ENCODE measurements around the gene ZBTB8A.

Gene ZBTB8A

GRCh38 chr1:32538887-32539583 lies at the start of gene ZBTB8A:
ZBTB8A (plus strand) TSS chr1:32539427; CDS start chr1:32592932, 53,505 bp downstream.
- CTCF ChIA-PET = interaction anchor here (0.8 kb wide), 1 partner anchor 18 kb away, joined by 5 read pairs; no protein-coding TSS in a partner anchor
- peak; percentile 68 for DNase-seq (ENCODE audit: extremely low spot score)

DNA sequence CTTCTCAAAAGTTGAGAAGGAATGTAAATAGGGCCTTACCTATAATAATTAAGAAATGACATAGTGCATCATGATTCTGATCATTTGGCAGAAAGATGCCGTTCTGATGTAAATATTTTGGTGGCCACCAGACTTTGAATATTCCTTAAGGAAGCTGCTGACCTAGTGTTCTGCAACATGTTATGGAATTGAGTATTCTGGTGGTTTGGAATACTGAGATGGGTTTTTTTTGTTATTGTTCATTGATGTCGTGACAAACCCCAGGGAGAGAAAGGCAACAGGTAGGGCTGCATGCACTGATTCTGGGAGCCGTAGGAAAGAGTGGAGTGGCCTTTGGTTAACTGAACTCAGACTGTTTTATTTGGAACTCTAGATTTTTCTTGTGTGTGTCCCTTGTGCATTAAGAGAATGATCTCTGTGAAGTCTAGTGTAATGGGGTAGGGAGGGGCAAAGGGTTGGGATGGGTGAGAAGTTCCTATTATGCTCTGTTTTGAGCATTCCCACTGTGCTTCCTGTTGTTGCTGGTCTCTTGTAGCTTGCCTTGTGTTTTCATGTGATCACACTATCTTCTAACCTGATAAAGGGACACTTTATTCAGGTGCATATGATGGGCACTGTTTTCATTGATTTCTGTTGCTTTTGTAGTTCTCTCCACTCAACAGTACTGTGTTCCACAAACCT lies 49.3 kb upstream of the ZBTB8A start:
- CTCF ChIA-PET = no interaction called here
- DNase-seq (ENCODE audit: extremely low spot score) = no peak
- POLR2A ChIA-PET = no interaction called here
- TF ChIP-seq, protein P1, sequence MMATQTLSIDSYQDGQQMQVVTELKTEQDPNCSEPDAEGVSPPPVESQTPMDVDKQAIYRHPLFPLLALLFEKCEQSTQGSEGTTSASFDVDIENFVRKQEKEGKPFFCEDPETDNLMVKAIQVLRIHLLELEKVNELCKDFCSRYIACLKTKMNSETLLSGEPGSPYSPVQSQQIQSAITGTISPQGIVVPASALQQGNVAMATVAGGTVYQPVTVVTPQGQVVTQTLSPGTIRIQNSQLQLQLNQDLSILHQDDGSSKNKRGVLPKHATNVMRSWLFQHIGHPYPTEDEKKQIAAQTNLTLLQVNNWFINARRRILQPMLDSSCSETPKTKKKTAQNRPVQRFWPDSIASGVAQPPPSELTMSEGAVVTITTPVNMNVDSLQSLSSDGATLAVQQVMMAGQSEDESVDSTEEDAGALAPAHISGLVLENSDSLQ (IDR thresholded peaks at IDR 0.05) = no peak
- no peak for TF ChIP-seq SP1 (IDR thresholded peaks at IDR 0.05)
- no peak for TF ChIP-seq ZNF384 (IDR thresholded peaks at IDR 0.05)
- TF ChIP-seq ARNT (IDR thresholded peaks at IDR 0.05) = no peak
- no peak for TF ChIP-seq SUZ12 (IDR thresholded peaks at IDR 0.05)
- no peak for TF ChIP-seq CTBP1 (IDR thresholded peaks at IDR 0.05; ENCODE audit: borderline replicate concordance)
- TF ChIP-seq HDGF (IDR thresholded peaks at IDR 0.05; ENCODE audit: borderline replicate concordance) = no peak
- TF ChIP-seq ELF4 (IDR thresholded peaks at IDR 0.05) = no peak
- no peak for TF ChIP-seq BHLHE40 (IDR thresholded peaks at IDR 0.05; ENCODE audit: borderline replicate concordance)
- no peak for TF ChIP-seq L3MBTL2 (conservative IDR thresholded peaks at IDR 0.05)
- TF ChIP-seq NFRKB (IDR thresholded peaks at IDR 0.05) = no peak
- no peak for TF ChIP-seq FOXM1 (IDR thresholded peaks at IDR 0.05; ENCODE audit: borderline replicate concordance)
- TF ChIP-seq FOXA1 (IDR thresholded peaks at IDR 0.05) = no peak
- TF ChIP-seq FOXK2 (IDR thresholded peaks at IDR 0.05) = no peak

More at GRCh38 chr1:32538887-32539583, at the start of gene ZBTB8A:
- POLR2A ChIA-PET = interaction anchor here (1.3 to 1.9 kb wide), 4 partner anchors 18 to 762 kb away, joined by 3 to 10 read pairs (median 4); partner anchors contain the start of genes RBBP4 and ZBTB8OS
- TF ChIP-seq SUZ12 (IDR thresholded peaks at IDR 0.05) (no peak), CTBP1 (IDR thresholded peaks at IDR 0.05; ENCODE audit: borderline replicate concordance) (no peak), ELF4 (IDR thresholded peaks at IDR 0.05) (no peak), L3MBTL2 (conservative IDR thresholded peaks at IDR 0.05) (peak; percentile 79), FOXA1 (IDR thresholded peaks at IDR 0.05) (no peak), LEF1 (IDR thresholded peaks at IDR 0.05; ENCODE audit: borderline replicate concordance) (peak; percentile 37; the same call in 1 of the 2 replicates), ARNT (IDR thresholded peaks at IDR 0.05) (no peak), BHLHE40 (IDR thresholded peaks at IDR 0.05; ENCODE audit: borderline replicate concordance) (no peak), FOXM1 (IDR thresholded peaks at IDR 0.05; ENCODE audit: borderline replicate concordance) (no peak), HDGF (IDR thresholded peaks at IDR 0.05; ENCODE audit: borderline replicate concordance) (no peak), TARDBP (IDR thresholded peaks at IDR 0.05) (no peak)

DNA sequence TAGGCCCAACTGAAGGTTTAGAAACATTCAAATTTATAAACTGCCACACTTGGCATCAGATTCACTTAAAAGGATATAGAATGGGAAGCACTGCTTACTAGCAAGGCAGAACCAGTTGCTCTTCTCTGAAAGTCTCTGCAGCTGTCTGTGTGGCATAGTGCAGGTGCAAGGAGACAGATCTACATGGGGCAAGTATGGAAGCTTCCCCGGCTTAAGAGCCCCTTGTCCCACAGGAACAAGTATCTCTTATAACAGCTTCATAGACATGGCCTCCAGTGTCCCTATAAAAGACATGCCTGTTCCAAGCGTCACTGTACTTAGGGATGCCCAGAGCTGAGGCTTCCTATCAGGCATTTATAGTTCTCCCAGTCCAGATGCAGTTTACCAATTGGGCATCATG lies 47.8 kb upstream of the ZBTB8A start:
- CTCF ChIA-PET = interaction anchor here (0.8 kb wide), 1 partner anchor 78 kb away, joined by 3 read pairs; no protein-coding TSS in a partner anchor
- POLR2A ChIA-PET = no interaction called here
- TF ChIP-seq HDGF (IDR thresholded peaks at IDR 0.05; ENCODE audit: borderline replicate concordance) (no peak), NFRKB (IDR thresholded peaks at IDR 0.05) (no peak), CTBP1 (IDR thresholded peaks at IDR 0.05; ENCODE audit: borderline replicate concordance) (no peak), ZNF384 (IDR thresholded peaks at IDR 0.05) (no peak), BHLHE40 (IDR thresholded peaks at IDR 0.05; ENCODE audit: borderline replicate concordance) (no peak), FOXA1 (IDR thresholded peaks at IDR 0.05) (no peak), ARNT (IDR thresholded peaks at IDR 0.05) (no peak)
- DNase-seq (ENCODE audit: extremely low spot score) = no peak

DNA sequence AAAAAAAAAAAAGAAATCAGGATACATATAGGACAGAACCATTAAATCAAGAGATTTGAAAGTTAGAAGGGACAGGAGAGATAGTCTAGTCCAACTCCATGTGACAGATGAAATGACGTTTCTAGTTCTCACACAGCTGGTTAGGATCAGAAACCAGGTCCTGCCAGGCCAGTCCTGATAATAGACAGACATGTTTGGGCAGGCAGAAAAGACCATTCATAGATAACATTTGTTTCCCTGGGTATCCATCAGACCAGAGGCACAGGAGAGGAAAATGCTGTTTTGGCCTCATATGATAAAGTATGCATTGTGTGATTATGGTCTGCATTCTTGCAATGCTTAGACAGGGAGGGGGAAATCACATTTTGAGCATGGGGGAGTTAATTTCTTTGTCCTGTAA lies 45.0 kb upstream of the ZBTB8A start:
- DNase-seq (ENCODE audit: extremely low spot score) = no peak
- POLR2A ChIA-PET = no interaction called here
- CTCF ChIA-PET = no interaction called here
- TF ChIP-seq TARDBP (IDR thresholded peaks at IDR 0.05) (no peak), SUZ12 (IDR thresholded peaks at IDR 0.05) (no peak), BHLHE40 (IDR thresholded peaks at IDR 0.05; ENCODE audit: borderline replicate concordance) (no peak), ZNF384 (IDR thresholded peaks at IDR 0.05) (peak; percentile 25; the same call in 1 of the 2 replicates), NFRKB (IDR thresholded peaks at IDR 0.05) (no peak)

- no peak for DNase-seq (ENCODE audit: extremely low spot score)
- ChIA-PET CTCF (no interaction called here), POLR2A (no interaction called here)
- TF ChIP-seq BHLHE40 (IDR thresholded peaks at IDR 0.05; ENCODE audit: borderline replicate concordance) (no peak), ARNT (IDR thresholded peaks at IDR 0.05) (no peak), SUZ12 (IDR thresholded peaks at IDR 0.05) (no peak), SP1 (IDR thresholded peaks at IDR 0.05) (no peak), ELF4 (IDR thresholded peaks at IDR 0.05) (no peak), NFRKB (IDR thresholded peaks at IDR 0.05) (no peak)
- TF ChIP-seq, protein P1 (IDR thresholded peaks at IDR 0.05) = no peak
Measured at GRCh38 chr1:32494711-32495337, 44.4 kb upstream of the ZBTB8A start.

- no peak for DNase-seq (ENCODE audit: extremely low spot score)
- TF ChIP-seq SUZ12 (IDR thresholded peaks at IDR 0.05) = no peak
- no peak for TF ChIP-seq FOXA1 (IDR thresholded peaks at IDR 0.05)
- no peak for TF ChIP-seq LEF1 (IDR thresholded peaks at IDR 0.05; ENCODE audit: borderline replicate concordance)
- no peak for TF ChIP-seq CTBP1 (IDR thresholded peaks at IDR 0.05; ENCODE audit: borderline replicate concordance)
- no peak for TF ChIP-seq HDGF (IDR thresholded peaks at IDR 0.05; ENCODE audit: borderline replicate concordance)
- no peak for TF ChIP-seq NFRKB (IDR thresholded peaks at IDR 0.05)
- no peak for TF ChIP-seq FOXM1 (IDR thresholded peaks at IDR 0.05; ENCODE audit: borderline replicate concordance)
- TF ChIP-seq ARNT (IDR thresholded peaks at IDR 0.05) = no peak
- TF ChIP-seq SP1 (IDR thresholded peaks at IDR 0.05) = no peak
- TF ChIP-seq ZNF384 (IDR thresholded peaks at IDR 0.05) = no peak
- TF ChIP-seq BHLHE40 (IDR thresholded peaks at IDR 0.05; ENCODE audit: borderline replicate concordance) = no peak
- TF ChIP-seq, protein P1 (IDR thresholded peaks at IDR 0.05) = no peak
- TF ChIP-seq TARDBP (IDR thresholded peaks at IDR 0.05) = no peak
- no peak for TF ChIP-seq FOXK2 (IDR thresholded peaks at IDR 0.05)
- TF ChIP-seq L3MBTL2 (conservative IDR thresholded peaks at IDR 0.05) = no peak
- TF ChIP-seq ELF4 (IDR thresholded peaks at IDR 0.05) = no peak
- CTCF ChIA-PET = interaction anchor here (0.6 to 1.4 kb wide), 3 partner anchors 24 to 94 kb away, joined by 3 to 4 read pairs (median 4); no protein-coding TSS in a partner anchor
- POLR2A ChIA-PET = interaction anchor here (0.9 to 1.2 kb wide), 3 partner anchors 32 to 155 kb away, joined by 3 to 8 read pairs (median 5); partner anchors contain the start of genes RBBP4, ZBTB8B and ZBTB8OS
Measured at GRCh38 chr1:32496127-32496526, 43.1 kb upstream of the ZBTB8A start.
